Mesodermal cell (in vitro differentiated cells): ENCODE measurements around the gene PEAK1.

Source experiments
- H3K27ac ChIP-seq: 2 replicates; pipeline ENCODE4 v1.7.0; 2013; ENCODE audit warnings: mild to moderate bottlenecking, low read depth, low read length, moderate library complexity; ENCODE audit not compliant: severe bottlenecking
- H3K36me3 ChIP-seq: 2 replicates; pipeline ENCODE4 v1.7.1; 2013; ENCODE audit warnings: mild to moderate bottlenecking, low read length, moderate library complexity; ENCODE audit not compliant: control insufficient read depth, insufficient read depth
- H3K4me1 ChIP-seq: one replicate; pipeline ENCODE4 v1.7.1; 2013; ENCODE audit warnings: mild to moderate bottlenecking, low read length; ENCODE audit not compliant: insufficient read depth, control insufficient read depth, poor library complexity, severe bottlenecking
- H3K4me3 ChIP-seq: 2 replicates; pipeline ENCODE4 v1.7.0; 2013; ENCODE audit warnings: low read length, control low read depth, mild to moderate bottlenecking; ENCODE audit not compliant: insufficient read depth, poor library complexity, severe bottlenecking; ENCODE audit errors: extremely low read depth
- H3K9me3 ChIP-seq: 2 replicates; pipeline ENCODE4 v1.7.1; 2013; ENCODE audit warnings: mild to moderate bottlenecking, low read length, moderate library complexity; ENCODE audit not compliant: control insufficient read depth
- WGBS, 2 experiments: methylation state at CpG; one replicate each; pipeline ENCODE4 v1.1.5; 2013; ENCODE audit warnings: missing lambda C conversion rate in 2 of 2; ENCODE audit not compliant: insufficient coverage in 2 of 2; 5-methylcytosine and 5-hydroxymethylcytosine counted together

The PEAK1 gene

DNA sequence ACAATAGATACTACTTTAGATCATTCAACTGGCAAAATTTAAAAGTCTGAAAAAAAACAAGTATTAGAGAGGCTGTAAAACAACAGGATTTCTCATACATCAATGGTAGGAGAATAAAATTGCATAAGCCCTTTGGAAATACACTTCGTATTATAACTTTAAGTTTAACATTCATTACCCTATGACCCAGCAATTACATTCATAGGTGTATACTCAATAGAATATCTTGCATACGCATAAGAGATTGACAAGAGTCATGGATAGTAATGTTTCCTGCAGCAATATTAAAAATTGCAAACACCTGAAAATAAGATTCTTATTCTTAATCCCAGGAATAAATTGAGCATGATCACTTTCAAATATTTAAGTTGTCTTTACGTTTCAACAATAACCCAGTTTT is 63.6 kb downstream of the PEAK1 start:
- Histone ChIP-seq H3K36me3 (no peaks in the 10 kb centered on the region), H3K4me1 (no peaks in the 10 kb centered on the region), H3K27ac (no peak overlapping the region), H3K9me3 (no peaks in the 10 kb centered on the region), H3K4me3 (no peak overlapping the region)
- no CpG with 5 or more reads among the region's 3 CpGs for WGBS, 2 experiments

- no peaks in the 10 kb centered on the region for H3K9me3 ChIP-seq
- H3K4me1 ChIP-seq = no peaks in the 10 kb centered on the region
- H3K27ac ChIP-seq = no peak overlapping the region
- no peak overlapping the region for H3K4me3 ChIP-seq
- 95 to 96% methylated on average over 3 of the region's 3 CpGs for WGBS, 2 experiments
- no peaks in the 10 kb centered on the region for H3K36me3 ChIP-seq
Measured at GRCh38 chr15:77355321-77355720, 64.6 kb downstream of the PEAK1 start.

DNA sequence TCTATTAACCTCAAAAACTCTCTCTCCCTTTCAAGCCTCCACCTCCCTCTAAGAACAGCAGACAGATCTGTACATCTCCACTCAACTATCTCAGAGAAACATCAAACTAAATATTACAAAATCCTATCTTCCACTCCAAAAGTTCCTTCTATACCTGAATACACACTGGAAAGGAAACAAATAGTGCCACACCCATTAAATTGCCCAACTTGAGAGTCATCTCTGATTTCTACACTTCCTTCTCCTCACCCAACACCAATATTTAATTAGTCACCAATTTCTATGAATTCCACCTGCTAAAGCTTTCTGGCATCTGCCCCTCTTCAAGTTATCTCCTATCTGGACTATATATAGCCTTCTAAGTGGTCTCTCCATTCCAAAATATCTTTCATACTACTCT is 65.8 kb downstream of the PEAK1 start:
- H3K9me3 ChIP-seq = no peaks in the 10 kb centered on the region
- no peaks in the 10 kb centered on the region for H3K36me3 ChIP-seq
- no peak overlapping the region for H3K4me3 ChIP-seq
- no peak overlapping the region for H3K27ac ChIP-seq
- no peaks in the 10 kb centered on the region for H3K4me1 ChIP-seq

GRCh38 chr15:77352887-77353286 is 67.0 kb downstream of the PEAK1 start:
- Histone ChIP-seq H3K27ac (no peak overlapping the region), H3K4me3 (no peak overlapping the region), H3K4me1 (no peaks in the 10 kb centered on the region), H3K36me3 (no peaks in the 10 kb centered on the region), H3K9me3 (no peaks in the 10 kb centered on the region)
- 88 to 90% methylated on average over 4 of the region's 4 CpGs for WGBS, 2 experiments

DNA sequence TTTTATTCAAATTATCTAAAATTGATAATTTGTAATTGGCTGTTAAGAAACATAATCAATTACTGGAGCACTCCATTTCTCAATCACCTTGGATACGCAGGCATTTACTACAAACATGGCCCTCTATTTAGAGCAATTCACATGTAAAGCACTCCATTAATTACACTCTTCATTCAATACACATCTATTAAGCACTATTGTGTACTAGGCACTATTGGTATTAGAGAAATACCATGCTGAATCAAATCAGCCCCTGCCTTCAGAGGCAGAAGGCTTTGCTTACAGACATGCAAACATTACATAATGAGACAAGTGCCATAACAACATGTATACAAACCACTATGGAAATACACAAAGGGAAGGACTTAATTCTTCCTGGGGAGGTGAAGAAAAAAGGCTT is 69.1 kb downstream of the PEAK1 start:
- H3K4me3 ChIP-seq = no peak overlapping the region
- no CpG with 5 or more reads among the region's 1 CpG for whole genome bisulfite sequencing, 2 experiments
- no peaks in the 10 kb centered on the region for H3K9me3 ChIP-seq
- H3K36me3 ChIP-seq = peaks cover 8% of the 10 kb centered on the region
- H3K27ac ChIP-seq = no peak overlapping the region
- H3K4me1 ChIP-seq = peaks cover 5% of the 10 kb centered on the region

- Histone ChIP-seq H3K4me1 (peaks cover 5% of the 10 kb centered on the region), H3K9me3 (no peaks in the 10 kb centered on the region), H3K27ac (no peak overlapping the region), H3K36me3 (peaks cover 14% of the 10 kb centered on the region), H3K4me3 (no peak overlapping the region)
- WGBS, 2 experiments = no CpG with 5 or more reads among the region's 2 CpGs
Measured at GRCh38 chr15:77349666-77350065, 70.2 kb downstream of the PEAK1 start.

GRCh38 chr15:77348511-77348910 is 71.4 kb downstream of the PEAK1 start:
- Histone ChIP-seq H3K4me3 (no peak overlapping the region), H3K27ac (no peak overlapping the region), H3K36me3 (peaks cover 14% of the 10 kb centered on the region), H3K9me3 (no peaks in the 10 kb centered on the region), H3K4me1 (peaks cover 5% of the 10 kb centered on the region)
- 100% methylated on average over 2 of the region's 4 CpGs; no CpG with 5 or more reads in 1 of the 2 experiments for WGBS, 2 experiments

DNA sequence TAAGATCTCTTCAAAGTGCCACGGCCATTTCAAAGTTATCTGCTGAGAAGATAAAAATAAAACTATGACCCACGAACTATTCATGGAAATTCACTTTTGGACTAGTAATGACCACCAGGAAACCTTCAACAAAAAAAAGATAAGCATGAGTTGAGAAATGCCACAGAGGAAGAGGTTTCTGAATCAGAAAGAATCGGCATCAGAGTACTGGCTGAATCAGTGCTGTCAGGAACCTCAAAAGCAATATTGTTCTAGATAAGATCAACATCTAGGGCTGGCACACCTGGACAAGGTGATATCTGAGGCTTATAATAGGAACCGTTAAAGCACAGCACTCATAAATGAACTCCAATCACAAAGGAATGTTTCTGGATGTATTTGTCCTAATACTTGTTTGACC is 72.7 kb downstream of the PEAK1 start:
- H3K9me3 ChIP-seq = peaks cover 8% of the 10 kb centered on the region
- no peak overlapping the region for H3K4me3 ChIP-seq
- 100% methylated on average over 1 to 2 of the region's 4 CpGs for WGBS, 2 experiments
- H3K36me3 ChIP-seq = peaks cover 14% of the 10 kb centered on the region
- H3K4me1 ChIP-seq = peaks cover 5% of the 10 kb centered on the region
- no peak overlapping the region for H3K27ac ChIP-seq

- Histone ChIP-seq H3K4me3 (no peak overlapping the region), H3K36me3 (peaks cover 14% of the 10 kb centered on the region), H3K9me3 (peaks cover 11% of the 10 kb centered on the region), H3K27ac (no peak overlapping the region), H3K4me1 (peaks cover 5% of the 10 kb centered on the region)
- WGBS, 2 experiments = 80 to 86% methylated on average over 1 to 2 of the region's 4 CpGs
Measured at GRCh38 chr15:77346245-77347036, 73.5 kb downstream of the PEAK1 start.

DNA sequence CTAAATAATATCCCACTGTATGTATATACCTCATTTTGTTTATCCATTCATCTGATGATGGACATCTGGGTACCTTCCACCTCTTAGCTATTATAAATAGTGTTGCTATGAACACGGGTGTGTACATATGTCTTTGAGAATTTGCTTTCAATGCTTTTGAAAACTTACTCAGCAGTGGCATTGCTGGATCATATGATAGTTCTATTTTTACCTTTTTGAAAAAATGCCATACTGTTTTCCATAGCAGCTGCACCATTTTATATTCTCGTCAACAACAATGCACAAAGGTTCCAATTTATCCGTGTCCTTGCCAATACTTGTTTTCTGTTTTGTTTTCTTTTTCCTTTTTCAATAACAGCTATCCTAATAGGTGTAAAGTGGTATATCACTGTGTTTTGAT is 77.1 kb downstream of the PEAK1 start:
- Histone ChIP-seq H3K4me1 (peaks cover 5% of the 10 kb centered on the region), H3K36me3 (peaks cover 14% of the 10 kb centered on the region), H3K27ac (no peak overlapping the region), H3K4me3 (no peak overlapping the region), H3K9me3 (peaks cover 13% of the 10 kb centered on the region)
- 100% methylated on average over 1 of the region's 3 CpGs; no CpG with 5 or more reads in 1 of the 2 experiments for WGBS, 2 experiments

DNA sequence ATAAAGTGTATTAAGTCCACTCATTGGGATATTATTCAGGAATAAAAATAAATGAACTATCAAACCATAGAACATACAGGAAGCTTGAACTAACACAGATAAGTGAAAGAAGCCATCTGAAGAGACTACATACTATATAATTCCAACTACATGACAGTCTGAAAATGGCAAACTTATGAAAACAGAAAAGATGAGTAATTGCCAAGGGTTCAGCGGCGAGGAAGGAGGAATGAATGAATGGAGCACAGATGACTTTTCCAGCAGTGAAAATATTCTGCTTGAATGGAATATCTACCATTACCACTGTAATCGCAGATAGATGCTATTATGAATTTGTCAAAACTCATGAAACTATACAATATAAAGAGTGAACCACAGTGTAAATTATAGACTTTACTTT is 79.7 kb downstream of the PEAK1 start:
- no peak overlapping the region for H3K4me3 ChIP-seq
- no peaks in the 10 kb centered on the region for H3K4me1 ChIP-seq
- H3K9me3 ChIP-seq = peaks cover 13% of the 10 kb centered on the region
- no CpG with 5 or more reads among the region's 3 CpGs for WGBS, 2 experiments
- no peak overlapping the region for H3K27ac ChIP-seq
- H3K36me3 ChIP-seq = peaks cover 5% of the 10 kb centered on the region
